Body of pancreas (tissue), 4 donors: ENCODE results near the gene ABCA5. TPM values are rescaled to one million over a fixed set of nuclear protein-coding genes. Genes with fewer than 3 reads are reported as not detected.

Experiments
- ATAC-seq: fragments of 150-250 bp; one replicate; pipeline ENCODE4 v1.9.1; 2016
- DNase-seq, 4 donors: peaks; one replicate each; pipeline ENCODE4 v3.0.0-alpha.2; 2019
- H3K27ac ChIP-seq, 4 donors: fragments of 200-600 bp; sonication (generic); 1 replicate in 3 of 4; 2 replicates in 1 of 4; pipeline versions ENCODE4 v1.5.1 to v1.6.1; 2016 to 2019; ENCODE audit warnings: mild to moderate bottlenecking in 1 of 4, mixed read lengths in 1 of 4, moderate library complexity in 1 of 4
- H3K27me3 ChIP-seq, 2 donors: fragments of 200-600 bp; sonication (generic); one replicate each; pipeline ENCODE4 v1.6.0; 2016; ENCODE audit warnings: mild to moderate bottlenecking in 1 of 2
- H3K36me3 ChIP-seq, 2 donors: fragments of 200-600 bp; sonication (generic); replicated peaks in 1 of 2; 2 replicates each; pipeline ENCODE4 v1.5.1; 2016; ENCODE audit warnings: low read depth in 2 of 2; ENCODE audit not compliant: insufficient read depth in 1 of 2
- H3K4me1 ChIP-seq: fragments of 200-600 bp; sonication (generic); one replicate; pipeline ENCODE4 v1.6.0; 2016
- H3K4me3 ChIP-seq, 2 donors: fragments of 200-600 bp; sonication (generic); 1 replicate in 1 of 2; 2 replicates in 1 of 2; pipeline ENCODE4 v1.5.1; 2016 to 2019
- H3K9me3 ChIP-seq, 3 donors: fragments of 200-600 bp; sonication (generic); 1 replicate in 2 of 3; 2 replicates in 1 of 3; pipeline ENCODE4 v1.5.1; 2016
- CTCF ChIP-seq, 7 experiments: fragments of 450-650 bp in 4 of 7; fragments of 200-600 bp in 3 of 7; sonication (generic) in 3 of 7; IDR thresholded peaks; one replicate each; pipeline ENCODE4 v1.5.1; 2016 to 2019; ENCODE audit warnings: antibody characterized with exemption in 7 of 7
- POLR2A ChIP-seq, 3 donors: fragments of 450-650 bp; IDR thresholded peaks; one replicate each; pipeline ENCODE4 v1.6.1; 2016; ENCODE audit warnings: antibody characterized with exemption in 3 of 3, mild to moderate bottlenecking in 2 of 3
- WGBS, 2 donors: methylation state at CpG; one replicate each; pipeline ENCODE4 v1.1.5; 2017; 5-methylcytosine and 5-hydroxymethylcytosine counted together
- intact Hi-C: fragments of 100-400 bp; cut with DNase I; formaldehyde crosslinking; loops from one replicate; pipeline ENCODE4 v1.15.1; 2023
- total RNA-seq, 2 donors: library from RNA; depleted of rRNA; stranded (reverse); fragments of >200 nt; gene quantifications; one replicate each; pipeline ENCODE4 v1.1.0, GENCODE V29; 2016

ABCA5 gene
- total RNA-seq, 2 donors from 2014 or later = 93.4 to 104 TPM

GRCh38 chr17:69275751-69276150 lies 51.2 kb downstream of the ABCA5 start:
- no peak for ATAC-seq
- WGBS, 2 donors = 82 to 96% methylated on average over 4 of the region's 4 CpGs

GRCh38 chr17:69271023-69271422 lies 55.9 kb downstream of the ABCA5 start:
- Histone ChIP-seq H3K9me3 (no peaks in the 10 kb centered on the region), H3K27me3 (no peaks in the 10 kb centered on the region), H3K27ac (no peak overlapping the region), H3K4me3 (no peak overlapping the region), H3K36me3 (peaks cover 0 to 3% of the 10 kb centered on the region in 2 donors), H3K4me1 (no peaks in the 10 kb centered on the region)
- no peak for ATAC-seq
- intact Hi-C loops = no loop called here
- TF ChIP-seq POLR2A (IDR thresholded peaks at IDR 0.05) (no peak), CTCF (IDR thresholded peaks at IDR 0.05) (no peak)
- no peak for DNase-seq
- 73 to 75% methylated on average over 7 of the region's 7 CpGs for WGBS, 2 donors

More at GRCh38 chr17:69275751-69276150, 51.2 kb downstream of the ABCA5 start:
- intact Hi-C loops = no loop called here
- TF ChIP-seq POLR2A (IDR thresholded peaks at IDR 0.05) (no peak), CTCF (IDR thresholded peaks at IDR 0.05) (no peak)
- H3K4me3 ChIP-seq = no peak overlapping the region
- no peaks in the 10 kb centered on the region for H3K27me3 ChIP-seq
- no peak for DNase-seq
- no peaks in the 10 kb centered on the region for H3K9me3 ChIP-seq
- H3K4me1 ChIP-seq = no peaks in the 10 kb centered on the region
- H3K27ac ChIP-seq = no peak overlapping the region
- peaks cover 0 to 5% of the 10 kb centered on the region in 2 donors for H3K36me3 ChIP-seq

- DNase-seq (no peak), ATAC-seq (no peak)
- H3K9me3 ChIP-seq = no peaks in the 10 kb centered on the region
- WGBS, 2 donors = 65 to 76% methylated on average over 6 of the region's 6 CpGs
- no peak overlapping the region for H3K27ac ChIP-seq
- no peaks in the 10 kb centered on the region for H3K4me1 ChIP-seq
- intact Hi-C loops = no loop called here
- H3K4me3 ChIP-seq = no peak overlapping the region
- no peaks in the 10 kb centered on the region for H3K27me3 ChIP-seq
- TF ChIP-seq POLR2A (IDR thresholded peaks at IDR 0.05) = no peak
- TF ChIP-seq CTCF (IDR thresholded peaks at IDR 0.05) = no peak
- H3K36me3 ChIP-seq = no peaks in the 10 kb centered on the region
Observed at GRCh38 chr17:69269131-69269998, 57.6 kb downstream of the ABCA5 start.

GRCh38 chr17:69268543-69269014 lies 58.4 kb downstream of the ABCA5 start:
- WGBS, 2 donors = 65 to 70% methylated on average over 5 of the region's 5 CpGs
- no peak for DNase-seq

More at GRCh38 chr17:69268543-69269014, 58.4 kb downstream of the ABCA5 start:
- no peaks in the 10 kb centered on the region for H3K36me3 ChIP-seq
- intact Hi-C loops = no loop called here
- H3K4me1 ChIP-seq = no peaks in the 10 kb centered on the region
- no peaks in the 10 kb centered on the region for H3K27me3 ChIP-seq
- H3K4me3 ChIP-seq = no peak overlapping the region
- no peaks in the 10 kb centered on the region for H3K9me3 ChIP-seq
- TF ChIP-seq POLR2A (IDR thresholded peaks at IDR 0.05) (no peak), CTCF (IDR thresholded peaks at IDR 0.05) (no peak)
- H3K27ac ChIP-seq = no peak overlapping the region
- ATAC-seq = no peak
